ENCODE results near the gene ADAM12. TPM values are rescaled to one million over a fixed set of nuclear protein-coding genes. Genes with fewer than 3 reads are reported as not detected.

Gene ADAM12
- total and polyA plus RNA-seq, 2 donors (not counting 1 experiment from before 2014, with no cell fraction given), result 21.0 to 56.9 TPM

DNA sequence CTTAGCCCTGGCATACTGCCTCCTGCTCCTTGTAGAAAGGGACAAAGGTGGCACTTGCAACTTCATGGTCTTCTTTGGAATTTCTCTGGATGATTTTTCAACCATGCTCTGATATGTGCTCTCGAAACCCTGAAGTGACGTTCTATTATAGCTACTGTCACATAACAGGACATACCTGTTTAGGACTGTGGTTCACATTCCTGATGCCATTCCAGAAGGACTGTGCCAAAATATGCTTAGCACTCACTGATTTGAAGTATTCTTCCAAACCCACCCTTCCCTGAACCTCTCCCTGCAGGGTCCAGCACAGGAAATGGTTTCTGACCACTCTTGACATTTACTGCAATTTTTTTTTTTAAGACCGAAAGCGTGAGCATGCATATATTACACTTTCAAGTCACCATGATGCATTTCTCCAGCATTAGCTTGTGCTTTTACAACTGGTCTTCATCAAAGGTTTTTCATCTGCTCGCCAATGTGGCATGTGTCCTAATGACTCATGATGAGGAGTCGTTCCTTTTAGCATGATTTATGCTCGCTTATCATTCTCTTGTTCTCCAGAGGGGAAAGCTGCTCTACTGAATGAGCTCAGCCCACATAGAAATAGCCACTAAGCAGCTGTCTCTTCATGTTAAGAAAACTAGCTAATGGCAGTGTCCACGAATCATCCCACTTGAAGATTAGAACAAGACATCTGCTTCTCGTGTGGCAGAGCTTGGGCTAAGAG is 135.2 kb downstream of the ADAM12 start:
- Histone ChIP-seq H3K9ac (ENCODE audit: insufficient read depth, low read length) (no peak overlapping the region), H3K9me3 (ENCODE audit: control insufficient read depth, insufficient read depth, low read depth, low read length) (no peaks in the 10 kb centered on the region)

DNA sequence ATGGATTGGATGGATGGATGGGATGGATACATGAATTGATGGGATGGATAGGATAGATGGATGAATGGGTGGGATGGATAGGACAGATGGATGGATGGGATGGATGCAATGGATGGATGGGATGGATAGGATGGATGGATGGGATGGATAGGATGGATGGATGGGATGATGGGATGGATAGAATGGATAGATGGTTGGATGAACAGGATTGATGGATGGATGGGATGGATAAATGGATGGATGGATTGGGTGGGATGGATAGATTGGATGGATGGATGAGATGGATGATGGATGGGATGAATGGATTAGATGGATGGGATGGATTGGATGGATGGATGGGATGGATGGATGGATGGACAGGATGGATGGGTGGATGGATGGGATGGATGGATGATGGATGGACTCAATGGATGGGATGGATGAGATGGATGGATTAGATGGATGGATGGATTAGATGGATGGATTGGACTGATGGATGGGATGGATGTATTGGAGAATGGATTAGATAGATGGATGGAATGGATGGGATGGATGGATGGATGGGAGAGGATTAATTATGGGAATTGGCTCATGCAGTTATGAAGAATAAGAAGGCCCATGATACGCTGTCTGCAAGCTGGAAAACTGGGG is 136.4 kb downstream of the ADAM12 start:
- TF ChIP-seq, protein P1, sequence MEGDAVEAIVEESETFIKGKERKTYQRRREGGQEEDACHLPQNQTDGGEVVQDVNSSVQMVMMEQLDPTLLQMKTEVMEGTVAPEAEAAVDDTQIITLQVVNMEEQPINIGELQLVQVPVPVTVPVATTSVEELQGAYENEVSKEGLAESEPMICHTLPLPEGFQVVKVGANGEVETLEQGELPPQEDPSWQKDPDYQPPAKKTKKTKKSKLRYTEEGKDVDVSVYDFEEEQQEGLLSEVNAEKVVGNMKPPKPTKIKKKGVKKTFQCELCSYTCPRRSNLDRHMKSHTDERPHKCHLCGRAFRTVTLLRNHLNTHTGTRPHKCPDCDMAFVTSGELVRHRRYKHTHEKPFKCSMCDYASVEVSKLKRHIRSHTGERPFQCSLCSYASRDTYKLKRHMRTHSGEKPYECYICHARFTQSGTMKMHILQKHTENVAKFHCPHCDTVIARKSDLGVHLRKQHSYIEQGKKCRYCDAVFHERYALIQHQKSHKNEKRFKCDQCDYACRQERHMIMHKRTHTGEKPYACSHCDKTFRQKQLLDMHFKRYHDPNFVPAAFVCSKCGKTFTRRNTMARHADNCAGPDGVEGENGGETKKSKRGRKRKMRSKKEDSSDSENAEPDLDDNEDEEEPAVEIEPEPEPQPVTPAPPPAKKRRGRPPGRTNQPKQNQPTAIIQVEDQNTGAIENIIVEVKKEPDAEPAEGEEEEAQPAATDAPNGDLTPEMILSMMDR (conservative IDR thresholded peaks at IDR 0.05 in 1 of 2, IDR thresholded peaks at IDR 0.05 in 1 of 2; ENCODE audit: low read depth in 1 of 2, low read length in 2 of 2), result no peak
- TF ChIP-seq EZH2 (IDR thresholded peaks at IDR 0.05; ENCODE audit: low read length, missing control alignments), result no peak
- no peak overlapping the region for H3K9ac ChIP-seq (ENCODE audit: insufficient read depth, low read length)

More for the DNA sequence above, 135.2 kb downstream of the ADAM12 start:
- TF ChIP-seq, protein P1 (conservative IDR thresholded peaks at IDR 0.05 in 1 of 2, IDR thresholded peaks at IDR 0.05 in 1 of 2; ENCODE audit: low read depth in 1 of 2, low read length in 2 of 2), result no peak
- no peak for TF ChIP-seq EZH2 (IDR thresholded peaks at IDR 0.05; ENCODE audit: low read length, missing control alignments)
- Histone ChIP-seq H3K4me3 (replicated peaks in 1 of 4; ENCODE audit: control extremely low read depth in 1 of 4, insufficient read depth in 1 of 4, low read depth in 3 of 4, low read length in 4 of 4) (no peak overlapping the region), H4K20me1 (ENCODE audit: control insufficient read depth, extremely low read depth, insufficient read depth, low read length) (no peaks in the 10 kb centered on the region), H3K27ac (ENCODE audit: insufficient read depth, low read length) (peak overlapping the region; percentile 85), H3K79me2 (ENCODE audit: control insufficient read depth, insufficient read depth, low read length) (no peaks in the 10 kb centered on the region), H3K36me3 (ENCODE audit: control insufficient read depth, insufficient read depth, low read length) (no peaks in the 10 kb centered on the region), H3K4me2 (ENCODE audit: extremely low read depth, insufficient read depth, low read length) (peak overlapping the region; percentile 61), H2AFZ (ENCODE audit: low read length) (no peak overlapping the region), H3K4me1 (ENCODE audit: control insufficient read depth, extremely low read depth, insufficient read depth, low read length) (peaks cover 17% of the 10 kb centered on the region), H3K27me3 (ENCODE audit: control insufficient read depth, insufficient read depth, low read length) (no peaks in the 10 kb centered on the region)
- peak; percentile 97 to 100 for DNase-seq (ENCODE audit: low read depth in 2 of 2)

DNA sequence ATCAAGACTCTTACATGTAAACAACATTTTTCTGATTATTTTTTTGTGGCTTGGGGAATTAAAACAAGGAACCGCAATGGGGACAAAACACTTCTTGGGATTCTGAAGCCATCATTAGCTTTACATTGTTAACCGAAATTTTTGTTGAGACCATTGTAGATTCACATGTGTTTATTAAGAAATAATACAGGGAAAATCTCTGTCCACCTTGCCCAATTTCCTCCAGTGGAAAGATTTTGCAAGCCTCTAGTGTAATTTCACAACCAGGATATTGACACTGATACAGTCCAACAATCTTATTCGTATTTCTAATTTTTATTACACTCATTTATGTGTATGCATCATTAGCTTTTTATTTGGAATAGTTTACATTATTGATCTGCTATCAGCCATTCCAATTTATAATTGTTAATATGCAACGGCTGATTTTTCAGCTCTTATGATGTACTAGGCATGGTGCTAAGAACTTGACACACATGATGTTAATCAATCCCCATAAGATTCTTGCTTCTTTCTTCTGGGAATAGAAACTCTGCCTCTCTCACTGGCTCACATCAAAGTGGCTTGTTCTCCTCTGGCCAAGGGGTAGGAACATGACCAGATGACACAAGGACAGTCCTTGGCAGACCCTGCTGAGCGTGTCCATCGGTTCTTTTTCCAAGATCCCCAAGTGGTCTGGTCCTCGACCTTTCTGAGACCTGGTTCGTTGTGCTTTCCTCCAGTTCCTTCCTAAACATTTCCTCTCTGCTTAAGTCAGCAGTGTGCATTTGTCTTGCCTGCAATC is 137.6 kb downstream of the ADAM12 start:
- H3K27ac ChIP-seq (ENCODE audit: insufficient read depth, low read length), result no peak overlapping the region
- DNase-seq (ENCODE audit: low read depth in 2 of 2), result peak in 1 of 2 donors; percentile 57
- no peak overlapping the region for H3K4me3 ChIP-seq (replicated peaks in 1 of 4; ENCODE audit: control extremely low read depth in 1 of 4, insufficient read depth in 1 of 4, low read depth in 3 of 4, low read length in 4 of 4)
- H3K36me3 ChIP-seq (ENCODE audit: control insufficient read depth, insufficient read depth, low read length), result no peaks in the 10 kb centered on the region
- no peak overlapping the region for H2AFZ ChIP-seq (ENCODE audit: low read length)
- no peak for TF ChIP-seq EZH2 (IDR thresholded peaks at IDR 0.05; ENCODE audit: low read length, missing control alignments)
- TF ChIP-seq, protein P1 (conservative IDR thresholded peaks at IDR 0.05 in 1 of 2, IDR thresholded peaks at IDR 0.05 in 1 of 2; ENCODE audit: low read depth in 1 of 2, low read length in 2 of 2), result no peak
- H4K20me1 ChIP-seq (ENCODE audit: control insufficient read depth, extremely low read depth, insufficient read depth, low read length), result no peaks in the 10 kb centered on the region
- no peaks in the 10 kb centered on the region for H3K9me3 ChIP-seq (ENCODE audit: control insufficient read depth, insufficient read depth, low read depth, low read length)
- no peak overlapping the region for H3K9ac ChIP-seq (ENCODE audit: insufficient read depth, low read length)
- H3K4me2 ChIP-seq (ENCODE audit: extremely low read depth, insufficient read depth, low read length), result no peak overlapping the region
- H3K27me3 ChIP-seq (ENCODE audit: control insufficient read depth, insufficient read depth, low read length), result no peaks in the 10 kb centered on the region
- H3K4me1 ChIP-seq (ENCODE audit: control insufficient read depth, extremely low read depth, insufficient read depth, low read length), result peaks cover 21% of the 10 kb centered on the region
- H3K79me2 ChIP-seq (ENCODE audit: control insufficient read depth, insufficient read depth, low read length), result no peaks in the 10 kb centered on the region

More for the DNA sequence above, 136.4 kb downstream of the ADAM12 start:
- H4K20me1 ChIP-seq (ENCODE audit: control insufficient read depth, extremely low read depth, insufficient read depth, low read length), result no peaks in the 10 kb centered on the region
- no peaks in the 10 kb centered on the region for H3K36me3 ChIP-seq (ENCODE audit: control insufficient read depth, insufficient read depth, low read length)
- no peak overlapping the region for H2AFZ ChIP-seq (ENCODE audit: low read length)
- DNase-seq (ENCODE audit: low read depth in 2 of 2), result no peak
- peaks cover 21% of the 10 kb centered on the region for H3K4me1 ChIP-seq (ENCODE audit: control insufficient read depth, extremely low read depth, insufficient read depth, low read length)
- H3K27me3 ChIP-seq (ENCODE audit: control insufficient read depth, insufficient read depth, low read length), result no peaks in the 10 kb centered on the region
- H3K4me3 ChIP-seq (replicated peaks in 1 of 4; ENCODE audit: control extremely low read depth in 1 of 4, insufficient read depth in 1 of 4, low read depth in 3 of 4, low read length in 4 of 4), result no peak overlapping the region
- no peaks in the 10 kb centered on the region for H3K9me3 ChIP-seq (ENCODE audit: control insufficient read depth, insufficient read depth, low read depth, low read length)
- no peaks in the 10 kb centered on the region for H3K79me2 ChIP-seq (ENCODE audit: control insufficient read depth, insufficient read depth, low read length)
- H3K4me2 ChIP-seq (ENCODE audit: extremely low read depth, insufficient read depth, low read length), result no peak overlapping the region
- no peak overlapping the region for H3K27ac ChIP-seq (ENCODE audit: insufficient read depth, low read length)

Measured in fibroblast of lung (primary cell).